ENCODE measurements around the gene TMBIM1. TPM values are rescaled to one million over a fixed set of nuclear protein-coding genes. Genes with fewer than 3 reads are reported as not detected.
A peak's percentile ranks its signal among the peaks of the same experiment; 100 is the strongest.
"Not testable (repeated sequence)": the region's sequence is repeated elsewhere in the genome, so short reads cannot be mapped to it uniquely, and the experiment has no call there.

Gene TMBIM1
- total and polyA plus RNA-seq, 12 donors, result 25.7 to 293 (median 198) TPM

- H3K27ac ChIP-seq, result no peak overlapping the region
- H3K4me3 ChIP-seq, result no peak overlapping the region
- TF ChIP-seq POLR2A (IDR thresholded peaks at IDR 0.05), result no peak
- TF ChIP-seq, protein P1, sequence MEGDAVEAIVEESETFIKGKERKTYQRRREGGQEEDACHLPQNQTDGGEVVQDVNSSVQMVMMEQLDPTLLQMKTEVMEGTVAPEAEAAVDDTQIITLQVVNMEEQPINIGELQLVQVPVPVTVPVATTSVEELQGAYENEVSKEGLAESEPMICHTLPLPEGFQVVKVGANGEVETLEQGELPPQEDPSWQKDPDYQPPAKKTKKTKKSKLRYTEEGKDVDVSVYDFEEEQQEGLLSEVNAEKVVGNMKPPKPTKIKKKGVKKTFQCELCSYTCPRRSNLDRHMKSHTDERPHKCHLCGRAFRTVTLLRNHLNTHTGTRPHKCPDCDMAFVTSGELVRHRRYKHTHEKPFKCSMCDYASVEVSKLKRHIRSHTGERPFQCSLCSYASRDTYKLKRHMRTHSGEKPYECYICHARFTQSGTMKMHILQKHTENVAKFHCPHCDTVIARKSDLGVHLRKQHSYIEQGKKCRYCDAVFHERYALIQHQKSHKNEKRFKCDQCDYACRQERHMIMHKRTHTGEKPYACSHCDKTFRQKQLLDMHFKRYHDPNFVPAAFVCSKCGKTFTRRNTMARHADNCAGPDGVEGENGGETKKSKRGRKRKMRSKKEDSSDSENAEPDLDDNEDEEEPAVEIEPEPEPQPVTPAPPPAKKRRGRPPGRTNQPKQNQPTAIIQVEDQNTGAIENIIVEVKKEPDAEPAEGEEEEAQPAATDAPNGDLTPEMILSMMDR (IDR thresholded peaks at IDR 0.05), result no peak
- intact Hi-C loops (cut with DNase I), result no loop called here
- 72 to 95% (median 77%) methylated on average over 2 of the region's 2 CpGs for WGBS, 4 donors
- H3K27me3 ChIP-seq, result no peaks in the 10 kb centered on the region
- DNase-seq, result no peak
- H3K36me3 ChIP-seq (replicated peaks in 1 of 2), result no peaks in the 10 kb centered on the region
- H3K9me3 ChIP-seq (replicated peaks in 1 of 3), result no peaks in the 10 kb centered on the region
- no peaks in the 10 kb centered on the region for H3K4me1 ChIP-seq (replicated peaks in 1 of 2)
These were observed 20.0 kb upstream of the TMBIM1 start for GRCh38 chr2:218312267-218312756.

- DNase-seq; H3K4me3 ChIP-seq; H3K27ac ChIP-seq; H3K4me1 ChIP-seq (replicated peaks in 1 of 2); H3K9me3 ChIP-seq (replicated peaks in 1 of 3); H3K36me3 ChIP-seq (replicated peaks in 1 of 2); H3K27me3 ChIP-seq; intact Hi-C loops (cut with DNase I): not testable (repeated sequence)
- 78 to 83% (median 80%) methylated on average over 11 of the region's 11 CpGs for WGBS, 4 donors
These were observed 19.4 kb upstream of the TMBIM1 start for GRCh38 chr2:218311541-218312266.

- intact Hi-C loops (cut with DNase I), result no loop called here
- Histone ChIP-seq H3K27ac (no peak overlapping the region), H3K4me1 (replicated peaks in 1 of 2) (no peaks in the 10 kb centered on the region), H3K9me3 (replicated peaks in 1 of 3) (no peaks in the 10 kb centered on the region), H3K4me3 (no peak overlapping the region), H3K36me3 (replicated peaks in 1 of 2) (no peaks in the 10 kb centered on the region), H3K27me3 (no peaks in the 10 kb centered on the region)
- TF ChIP-seq, protein P1 (IDR thresholded peaks at IDR 0.05), result no peak
- no peak for TF ChIP-seq POLR2A (IDR thresholded peaks at IDR 0.05)
- no peak for DNase-seq
- WGBS, 4 donors, result 86 to 93% (median 90%) methylated on average over 9 to 11 of the region's 11 CpGs
These were observed 18.7 kb upstream of the TMBIM1 start for GRCh38 chr2:218310853-218311540.

GRCh38 chr2:218307415-218308090 lies 15.2 kb upstream of the TMBIM1 start:
- Histone ChIP-seq H3K27ac (no peak overlapping the region), H3K9me3 (replicated peaks in 1 of 3) (no peaks in the 10 kb centered on the region), H3K36me3 (replicated peaks in 1 of 2) (no peaks in the 10 kb centered on the region), H3K4me3 (no peak overlapping the region), H3K27me3 (no peaks in the 10 kb centered on the region), H3K4me1 (replicated peaks in 1 of 2) (no peaks in the 10 kb centered on the region)
- no peak for TF ChIP-seq POLR2A (IDR thresholded peaks at IDR 0.05)
- TF ChIP-seq, protein P1 (IDR thresholded peaks at IDR 0.05), result no peak
- peak in 5 of 7 donors; percentile 40 to 66 (median 53) for DNase-seq
- intact Hi-C loops (cut with DNase I), result loop anchor here (10.0 kb wide), 2 partner anchors 47 to 157 kb away; partner anchors contain the start of gene CATIP (in 1 of the 2)
- 66 to 77% (median 74%) methylated on average over 6 of the region's 6 CpGs for WGBS, 4 donors
